SKM-1 treated with dmso at 0.1 percent for 144 hours (cell line): ENCODE data around the gene PNMA8C.
"Not testable (repeated sequence)": the region's sequence is repeated elsewhere in the genome, so short reads cannot be mapped to it uniquely, and the experiment has no call there.

Source experiments
- DNase-seq: peaks from one replicate; lab custom pipeline; 2025; ENCODE audit not compliant: unreplicated experiment; lab: John Stamatoyannopoulos, UW

PNMA8C gene

DNA sequence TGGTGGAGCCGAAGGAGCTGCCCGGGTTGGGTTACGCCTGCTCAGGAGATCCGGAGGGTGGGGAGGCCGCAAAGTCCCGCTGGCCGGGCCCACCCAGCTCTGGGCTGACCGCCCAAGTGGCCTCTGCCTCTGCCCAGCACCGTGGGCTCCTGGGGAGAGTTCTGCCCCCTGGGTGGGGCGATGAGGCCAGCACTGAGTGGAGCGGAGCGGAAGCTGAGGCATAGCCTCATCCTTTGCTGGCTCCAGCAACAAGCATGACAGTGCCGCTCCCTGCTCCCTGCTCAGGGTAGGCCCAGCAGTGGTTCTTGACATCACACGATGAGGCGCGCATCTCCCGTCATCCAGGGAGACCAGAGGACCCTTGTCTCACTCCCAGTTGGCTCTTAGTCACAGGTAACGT is 37.9 kb downstream of the PNMA8C start:
- DNase-seq, result no peak

GRCh38 chr19:46390121-46390858 is 38.4 kb downstream of the PNMA8C start:
- DNase-seq, result no peak

- no peak for DNase-seq
Observed at GRCh38 chr19:46388311-46389095, 40.2 kb downstream of the PNMA8C start.

DNA sequence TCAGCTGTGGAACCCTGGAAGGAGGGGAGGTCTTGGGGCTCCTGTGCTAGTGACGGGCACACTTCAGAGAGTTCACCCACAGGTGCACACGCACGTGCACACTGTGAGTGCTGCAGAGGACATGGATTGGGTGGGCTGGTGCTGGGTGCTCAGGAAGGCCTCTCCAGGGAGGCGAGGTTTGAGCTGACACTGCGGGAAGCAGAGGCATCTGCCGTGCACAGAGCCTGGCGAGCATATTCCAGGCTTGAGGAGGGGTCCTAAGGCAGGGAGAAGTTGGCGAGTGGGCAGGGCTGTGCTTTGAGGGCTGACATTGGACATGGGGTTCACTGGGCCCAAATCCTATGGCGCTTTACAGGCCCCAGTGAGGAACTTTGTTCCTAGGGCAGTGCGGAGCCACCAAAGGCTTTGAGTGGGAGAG is 41.0 kb downstream of the PNMA8C start:
- no peak for DNase-seq

DNA sequence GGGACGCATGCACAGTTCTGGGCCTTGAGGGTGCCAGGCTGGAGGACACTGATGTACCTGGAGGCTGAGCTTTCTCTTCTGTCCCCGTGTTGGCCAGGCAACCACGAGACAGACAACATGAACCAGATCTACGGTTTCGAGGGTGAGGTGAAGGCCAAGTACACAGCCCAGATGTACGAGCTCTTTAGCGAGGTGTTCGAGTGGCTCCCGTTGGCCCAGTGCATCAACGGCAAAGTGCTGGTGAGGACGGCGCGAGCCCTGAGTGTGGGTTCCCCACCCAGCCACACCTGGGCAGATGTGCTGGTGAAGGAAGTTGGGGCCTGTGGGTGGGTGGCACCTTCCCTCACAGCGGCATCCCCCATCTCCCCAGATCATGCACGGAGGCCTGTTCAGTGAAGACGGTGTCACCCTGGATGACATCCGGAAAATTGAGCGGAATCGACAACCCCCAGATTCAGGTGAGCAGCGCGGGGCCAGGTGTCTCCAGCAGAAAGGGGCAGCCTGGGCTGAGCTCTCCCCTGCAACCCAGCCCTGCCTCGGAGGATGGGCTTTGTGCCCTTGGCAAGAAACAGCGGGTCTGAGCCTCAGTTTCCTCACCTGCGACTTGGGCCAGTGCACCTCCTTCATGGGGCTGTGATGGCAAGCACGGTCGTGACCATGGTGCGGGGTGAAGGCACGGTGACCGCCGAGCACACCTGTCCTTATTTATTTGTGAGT is 41.6 kb downstream of the PNMA8C start:
- DNase-seq, result no peak

GRCh38 chr19:46386151-46386550 is 42.6 kb downstream of the PNMA8C start:
- no peak for DNase-seq

DNA sequence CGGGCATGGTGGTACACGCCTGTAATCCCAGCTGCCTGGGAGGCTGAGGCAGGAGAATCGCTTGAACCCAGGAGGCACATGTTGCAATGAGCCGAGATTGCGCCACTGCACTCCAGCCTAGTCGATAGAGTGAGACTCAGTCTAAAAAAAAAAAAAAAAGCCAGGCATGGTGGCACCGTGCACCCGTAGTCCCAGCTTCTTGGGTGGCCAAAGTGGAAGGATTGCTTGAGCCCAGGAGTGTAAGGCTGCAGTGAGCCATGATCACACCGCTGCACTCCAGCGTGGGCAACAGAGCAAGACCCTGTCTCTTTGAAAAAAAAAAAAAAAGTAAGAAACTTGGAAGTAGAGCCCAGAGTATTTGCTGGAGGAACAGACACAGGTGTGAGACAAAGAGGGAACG is 43.1 kb downstream of the PNMA8C start:
- no peak for DNase-seq

- no peak for DNase-seq
Observed at GRCh38 chr19:46384396-46384795, 44.3 kb downstream of the PNMA8C start.

DNA sequence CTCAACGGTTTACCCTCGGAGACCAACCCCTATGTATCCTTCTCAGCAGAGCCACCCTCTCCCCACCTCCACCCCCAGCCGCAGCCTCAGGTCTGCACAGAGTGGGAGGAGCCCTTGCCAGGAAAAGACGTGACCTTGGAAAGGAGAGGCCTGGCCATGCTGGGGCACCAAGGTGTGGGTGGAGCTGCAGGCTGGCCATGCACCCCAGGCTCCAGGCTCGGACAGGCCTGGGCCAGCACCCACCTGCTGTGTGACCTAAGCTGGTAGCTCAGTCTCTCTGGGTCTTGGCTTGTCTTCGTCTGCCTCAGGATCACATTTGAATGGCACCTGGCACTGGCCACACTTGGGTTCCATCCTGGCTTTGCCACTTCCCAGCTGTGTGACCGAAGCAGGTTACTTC is 44.9 kb downstream of the PNMA8C start:
- DNase-seq, result no peak

DNA sequence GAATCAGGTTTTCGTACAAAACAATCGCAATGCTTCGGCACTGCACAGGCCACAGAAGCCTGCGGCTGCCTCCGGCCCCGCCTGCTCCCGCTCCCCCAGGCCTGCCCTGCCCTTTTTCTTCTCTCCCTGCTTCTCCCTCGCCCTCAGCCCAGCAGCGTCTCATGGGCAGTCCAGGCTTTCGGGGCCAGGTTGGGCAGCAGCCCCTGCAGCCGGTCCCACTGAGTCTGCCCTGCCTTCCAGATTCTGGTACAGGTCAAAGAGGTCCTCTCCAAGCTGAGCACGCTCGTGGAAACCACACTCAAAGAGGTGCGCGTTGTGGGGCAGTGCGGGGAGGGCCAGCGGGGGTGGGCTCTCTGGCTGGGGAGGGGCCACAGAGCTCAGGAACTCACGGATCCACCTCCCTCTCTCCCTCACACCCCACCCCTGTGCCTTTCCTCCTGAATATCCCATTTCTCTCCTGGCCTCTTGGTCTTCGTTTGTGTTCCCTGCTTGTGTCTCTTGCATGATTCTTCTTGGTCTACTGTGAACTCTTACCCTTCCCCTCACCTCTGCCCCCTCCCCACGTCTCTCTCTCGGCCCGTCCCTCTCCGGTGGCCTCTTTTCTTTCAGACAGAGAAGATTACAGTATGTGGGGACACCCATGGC is 45.4 kb downstream of the PNMA8C start:
- DNase-seq, result no peak

DNA sequence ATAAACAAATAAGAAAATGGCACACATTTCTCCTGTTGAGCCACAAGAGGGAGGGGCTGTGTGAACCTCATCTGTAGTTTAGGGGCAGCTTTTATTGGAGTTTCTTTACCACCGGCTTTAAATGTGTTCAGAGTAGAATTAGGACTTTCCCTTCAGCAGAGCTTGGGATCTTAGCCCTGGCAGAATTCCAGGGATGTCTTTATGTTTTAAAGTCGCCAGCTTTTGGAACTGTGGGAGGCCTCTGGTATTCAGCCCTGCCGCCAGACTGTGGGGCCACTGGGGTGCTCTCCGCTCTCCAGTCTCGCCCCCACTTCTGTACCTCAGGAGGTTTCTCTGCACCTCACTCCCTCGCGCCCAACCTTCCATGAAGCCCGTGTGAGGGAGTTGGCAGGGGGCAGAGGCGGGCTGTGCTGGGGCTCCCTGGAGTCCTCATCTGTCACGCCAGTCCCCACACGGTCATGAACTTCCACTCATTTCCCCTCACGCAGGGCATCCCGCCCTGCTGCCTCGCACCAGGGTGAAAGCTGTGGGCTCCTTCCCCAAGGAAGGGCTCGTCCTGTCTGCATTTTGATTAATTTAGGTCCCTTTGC is 46.9 kb downstream of the PNMA8C start:
- no peak for DNase-seq

DNA sequence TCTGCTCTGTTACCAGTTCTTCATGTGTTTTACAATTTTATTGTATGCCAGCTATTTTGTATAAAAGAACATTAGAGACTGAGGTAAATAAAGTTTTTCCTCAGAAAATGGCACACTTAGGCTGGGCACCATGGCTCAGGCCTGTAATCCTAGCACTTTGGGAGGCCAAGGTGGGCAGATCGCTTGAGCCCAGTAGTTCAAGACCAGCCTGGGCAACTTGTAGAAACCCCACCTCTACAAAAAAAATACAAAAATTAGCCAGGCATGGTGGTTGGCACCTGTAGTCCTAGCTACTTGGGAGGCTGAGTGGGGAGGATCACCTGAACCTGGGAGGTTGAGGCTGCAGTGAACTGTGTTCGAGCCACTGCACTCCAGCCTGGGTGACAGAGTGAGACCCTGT is 47.4 kb downstream of the PNMA8C start:
- no peak for DNase-seq

GRCh38 chr19:46380690-46381089 is 48.0 kb downstream of the PNMA8C start:
- DNase-seq, result no peak

- DNase-seq, result no peak
Observed at GRCh38 chr19:46378268-46378667, 50.5 kb downstream of the PNMA8C start.

DNA sequence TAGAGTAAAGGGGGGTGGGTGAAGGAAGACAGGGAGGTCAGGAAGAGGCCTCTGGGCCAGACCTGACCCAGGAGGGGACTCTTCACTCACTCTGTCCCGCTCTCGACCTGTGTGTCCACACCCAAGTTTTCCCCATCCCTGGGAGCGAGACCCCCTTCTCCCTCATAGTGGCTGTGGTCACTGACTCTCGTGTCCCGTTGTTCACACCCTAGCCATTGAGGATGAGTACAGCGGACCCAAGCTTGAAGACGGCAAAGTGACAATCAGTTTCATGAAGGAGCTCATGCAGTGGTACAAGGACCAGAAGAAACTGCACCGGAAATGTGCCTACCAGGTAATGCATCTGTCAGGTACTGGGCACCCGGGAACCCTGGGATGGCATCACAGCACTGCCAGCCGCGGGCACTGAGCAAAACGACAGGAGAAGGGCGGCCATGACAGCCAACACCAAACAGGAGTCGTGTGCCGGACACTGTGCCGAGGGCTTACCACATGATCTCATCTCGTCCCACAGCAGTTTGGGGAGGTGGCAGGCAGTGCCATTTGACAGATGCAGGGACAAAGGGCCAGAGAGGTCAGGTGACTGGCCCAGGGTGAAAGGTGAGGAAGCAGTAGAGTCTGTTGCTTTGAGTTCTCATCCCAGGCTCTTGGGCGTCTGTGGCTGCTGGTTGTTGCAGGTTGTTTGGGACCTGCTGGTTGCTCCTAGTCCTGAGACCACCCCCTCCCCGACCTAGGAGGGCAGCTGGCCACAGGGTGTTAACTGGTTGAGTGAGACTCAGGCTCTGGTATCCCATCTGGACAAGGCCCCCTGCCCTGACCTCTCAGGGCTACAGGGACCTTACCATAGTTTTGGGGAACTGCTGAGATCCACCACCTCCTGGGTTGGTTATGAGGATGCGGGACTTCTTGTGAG is 52.2 kb downstream of the PNMA8C start:
- no peak for DNase-seq

- not testable (repeated sequence) for DNase-seq
Observed at GRCh38 chr19:46375476-46376067, 53.2 kb downstream of the PNMA8C start.
